Adrenal gland (tissue), 12 donors: ENCODE measurements around the gene FGFR3. TPM values are rescaled to one million over a fixed set of nuclear protein-coding genes. Genes with fewer than 3 reads are reported as not detected.

Experiments used
- DNase-seq, 7 donors: peaks; one replicate each; pipeline ENCODE4 v3.0.0-alpha.2; 2019 to 2020
- H3K27ac ChIP-seq, 5 donors: fragments of 200-600 bp; sonication (generic) in 4 of 5; 1 replicate in 3 of 5; 2 replicates in 2 of 5; pipeline versions ENCODE4 v1.5.1 to v1.8.0; 2016 to 2020; ENCODE audit warnings: mild to moderate bottlenecking in 1 of 5
- H3K27me3 ChIP-seq: fragments of 200-600 bp; 2 replicates; pipeline ENCODE4 v1.8.0; 2021
- H3K36me3 ChIP-seq, 2 donors: fragments of 200-600 bp; replicated peaks in 1 of 2; 1 replicate in 1 of 2; 2 replicates in 1 of 2; pipeline versions ENCODE4 v1.5.1 to v1.8.0; 2018 to 2022
- H3K4me1 ChIP-seq, 2 donors: fragments of 200-600 bp; replicated peaks in 1 of 2; 1 replicate in 1 of 2; 2 replicates in 1 of 2; pipeline versions ENCODE4 v1.5.1 to v1.8.0; 2018 to 2021
- H3K4me3 ChIP-seq, 4 donors: fragments of 200-600 bp; sonication (generic) in 3 of 4; one replicate each; pipeline ENCODE4 v1.5.1; 2016 to 2018
- H3K9me3 ChIP-seq, 3 donors: fragments of 200-600 bp; sonication (generic) in 1 of 3; replicated peaks in 1 of 3; 1 replicate in 2 of 3; 2 replicates in 1 of 3; pipeline versions ENCODE4 v1.5.1 to v1.8.0; 2016 to 2021
- POLR2A ChIP-seq, 2 donors: fragments of 450-650 bp; IDR thresholded peaks; one replicate each; pipeline ENCODE4 v1.6.1; 2017; ENCODE audit warnings: antibody characterized with exemption in 2 of 2, mild to moderate bottlenecking in 2 of 2, moderate library complexity in 1 of 2
- WGBS, 4 donors: extraction: QIAGEN DNeasy Blood & Tissue Kit in 2 of 4; methylation state at CpG; one replicate each; pipeline versions ENCODE4 v1.1.5 to v1.1.7; 2013 to 2017; 5-methylcytosine and 5-hydroxymethylcytosine counted together
- intact Hi-C, 2 donors: fragments of 100-400 bp; cut with DNase I; formaldehyde crosslinking; loops; one replicate each; pipeline versions ENCODE4 v1.14.1 to v1.15.0; 2022 to 2023
- polyA plus RNA-seq, 3 donors: library from polyadenylated mRNA; stranded (reverse); fragments of 200-250 nt in 2 of 3; fragments of 350-450 nt in 1 of 3; fragmentation: Illumina TruSeq in 1 of 3; extraction: RNeasy Lipid Tissue Mini Kit (QIAGEN cat#74804) in 1 of 3; gene quantifications; one replicate each; pipeline ENCODE4 v1.2.3, GENCODE V29; 2013 to 2014
- total RNA-seq, 9 donors: library from RNA; depleted of rRNA in 4 of 9; stranded (reverse); fragments of >200 nt in 4 of 9; fragments of 120-200 nt in 1 of 9; fragmentation: NEBNext Ultra II Directional in 1 of 9; extraction: Animal tissue kit (Norgen Biotek cat#: 25700) in 1 of 9; gene quantifications; one replicate each; pipeline versions ENCODE4 v1.1.0 to v1.2.4, GENCODE V29; 2013 to 2023
- TF ChIP-seq, protein P1 (sequence below), 6 experiments: fragments of 450-650 bp in 4 of 6; fragments of 200-600 bp in 2 of 6; sonication (generic) in 1 of 6; IDR thresholded peaks; 1 replicate in 5 of 6; 2 replicates in 1 of 6; pipeline versions ENCODE4 v1.5.1 to v1.8.0; 2016 to 2021; ENCODE audit warnings: antibody characterized with exemption in 6 of 6, mild to moderate bottlenecking in 2 of 6, moderate library complexity in 1 of 6
- donor health status: healthy with polysubstance abuse.
- donor health status: Bipolar disorder and iron deficiency.
- donor health status: DM: yes; HTN: yes; CAD: no.
- donor health status: DM: no; HTN: no; CAD: no.
- donor health status: DM: no; HTN: no; CAD: no.
- donor health status: DM: yes; HTN: yes; CAD: no.

Gene FGFR3
- total and polyA plus RNA-seq, 12 donors = 0.11 to 4.7 (median 1.9) TPM

DNA sequence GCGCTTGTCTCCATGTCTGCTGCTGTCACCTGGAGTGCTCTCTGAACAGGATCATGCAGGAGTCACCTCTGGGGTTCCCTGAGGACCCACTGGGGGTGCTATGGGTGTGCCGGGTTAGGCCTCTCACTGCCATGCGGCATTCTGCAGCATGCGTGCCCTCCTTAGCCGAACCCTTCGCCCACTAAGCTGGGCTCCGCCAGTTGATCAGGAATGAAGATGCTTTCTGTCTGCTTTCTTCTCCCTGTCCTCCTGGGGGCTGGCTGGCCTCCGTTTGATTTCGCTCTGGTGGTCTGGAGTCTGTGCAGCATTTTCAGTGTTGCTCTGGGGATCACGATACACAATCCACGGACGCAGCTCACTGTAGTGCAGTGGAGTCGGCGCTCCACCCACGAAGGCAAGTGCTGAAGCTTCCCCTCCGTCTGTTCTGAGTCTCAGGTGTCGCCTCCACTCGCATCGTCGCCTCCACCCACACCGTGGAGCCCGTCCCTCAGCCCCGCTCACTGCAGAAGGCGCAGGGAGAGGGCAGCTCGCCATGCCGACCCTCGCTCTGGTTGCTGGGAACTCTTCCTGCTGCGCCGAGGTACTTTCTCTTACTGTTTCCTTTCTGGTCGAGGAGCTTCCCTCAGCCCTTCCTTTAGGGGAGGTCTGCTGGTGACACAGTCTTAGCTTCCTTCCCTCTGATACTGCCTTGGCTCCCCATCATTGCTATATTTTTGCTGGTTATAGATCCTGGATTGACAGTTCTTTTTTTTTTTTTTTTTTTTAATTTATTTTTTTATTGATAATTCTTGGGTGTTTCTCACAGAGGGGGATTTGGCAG, 33.6 kb downstream of the FGFR3 start:
- H3K9me3 ChIP-seq = no peaks in the 10 kb centered on the region
- H3K27ac ChIP-seq = no peak overlapping the region
- H3K36me3 ChIP-seq = peaks cover 0 to 61% of the 10 kb centered on the region in 2 donors
- TF ChIP-seq, protein P1, sequence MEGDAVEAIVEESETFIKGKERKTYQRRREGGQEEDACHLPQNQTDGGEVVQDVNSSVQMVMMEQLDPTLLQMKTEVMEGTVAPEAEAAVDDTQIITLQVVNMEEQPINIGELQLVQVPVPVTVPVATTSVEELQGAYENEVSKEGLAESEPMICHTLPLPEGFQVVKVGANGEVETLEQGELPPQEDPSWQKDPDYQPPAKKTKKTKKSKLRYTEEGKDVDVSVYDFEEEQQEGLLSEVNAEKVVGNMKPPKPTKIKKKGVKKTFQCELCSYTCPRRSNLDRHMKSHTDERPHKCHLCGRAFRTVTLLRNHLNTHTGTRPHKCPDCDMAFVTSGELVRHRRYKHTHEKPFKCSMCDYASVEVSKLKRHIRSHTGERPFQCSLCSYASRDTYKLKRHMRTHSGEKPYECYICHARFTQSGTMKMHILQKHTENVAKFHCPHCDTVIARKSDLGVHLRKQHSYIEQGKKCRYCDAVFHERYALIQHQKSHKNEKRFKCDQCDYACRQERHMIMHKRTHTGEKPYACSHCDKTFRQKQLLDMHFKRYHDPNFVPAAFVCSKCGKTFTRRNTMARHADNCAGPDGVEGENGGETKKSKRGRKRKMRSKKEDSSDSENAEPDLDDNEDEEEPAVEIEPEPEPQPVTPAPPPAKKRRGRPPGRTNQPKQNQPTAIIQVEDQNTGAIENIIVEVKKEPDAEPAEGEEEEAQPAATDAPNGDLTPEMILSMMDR (IDR thresholded peaks at IDR 0.05) = no peak
- TF ChIP-seq POLR2A (IDR thresholded peaks at IDR 0.05) = no peak
- H3K27me3 ChIP-seq = no peaks in the 10 kb centered on the region
- no peak for DNase-seq
- 91 to 96% (median 94%) methylated on average over 20 to 30 of the region's 30 CpGs for WGBS, 4 donors
- no peak overlapping the region for H3K4me3 ChIP-seq
- no peaks in the 10 kb centered on the region for H3K4me1 ChIP-seq
- intact Hi-C loops = no loop called here

GRCh38 chr4:1830234-1830633, 37.1 kb downstream of the FGFR3 start:
- intact Hi-C loops = no loop called here
- no peaks in the 10 kb centered on the region for H3K27me3 ChIP-seq
- H3K27ac ChIP-seq = no peak overlapping the region
- no peaks in the 10 kb centered on the region for H3K9me3 ChIP-seq
- peaks cover 0 to 54% of the 10 kb centered on the region in 2 donors for H3K36me3 ChIP-seq
- no peak overlapping the region for H3K4me3 ChIP-seq
- no peak for DNase-seq
- TF ChIP-seq, protein P1 (IDR thresholded peaks at IDR 0.05) = no peak
- H3K4me1 ChIP-seq = peaks cover 8 to 10% of the 10 kb centered on the region in 2 donors
- WGBS, 4 donors = 92 to 98% (median 97%) methylated on average over 3 of the region's 3 CpGs

DNA sequence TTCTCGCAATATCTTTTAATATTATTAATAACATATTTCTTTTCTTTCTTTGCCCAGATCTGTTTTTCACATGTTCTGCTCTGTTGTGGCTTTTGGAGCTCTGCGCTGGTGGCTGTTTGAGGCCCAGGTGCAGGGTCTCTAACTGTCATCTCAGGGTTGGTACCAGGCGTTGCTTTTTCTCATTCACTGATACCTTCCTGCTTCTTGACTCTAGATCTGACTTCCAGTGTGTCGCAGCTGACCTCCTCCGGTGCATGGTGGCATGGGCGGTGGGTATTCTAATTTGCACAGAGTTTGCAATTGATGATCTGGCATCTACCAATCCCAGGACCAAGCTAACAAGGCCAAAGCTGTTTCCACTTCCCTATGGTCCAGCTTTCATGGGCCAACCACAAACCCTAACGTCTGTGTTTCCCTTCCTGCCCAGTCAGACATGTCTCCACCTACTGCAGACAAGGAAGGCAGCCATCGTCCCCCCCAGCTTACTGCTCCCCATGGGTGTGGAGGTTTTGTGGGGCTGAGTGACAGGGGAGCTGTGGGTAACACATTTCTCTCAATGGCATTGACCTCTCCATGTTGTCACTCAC, 37.6 kb downstream of the FGFR3 start:
- TF ChIP-seq POLR2A (IDR thresholded peaks at IDR 0.05) = no peak
- TF ChIP-seq, protein P1 (IDR thresholded peaks at IDR 0.05) = no peak
- peaks cover 0 to 57% of the 10 kb centered on the region in 2 donors for H3K36me3 ChIP-seq
- H3K27me3 ChIP-seq = no peaks in the 10 kb centered on the region
- no peak overlapping the region for H3K27ac ChIP-seq
- no peak overlapping the region for H3K4me3 ChIP-seq
- DNase-seq = no peak
- H3K9me3 ChIP-seq = no peaks in the 10 kb centered on the region
- peaks cover 8 to 10% of the 10 kb centered on the region in 2 donors for H3K4me1 ChIP-seq
- intact Hi-C loops = no loop called here
- WGBS, 4 donors = 78 to 86% (median 84%) methylated on average over 8 of the region's 8 CpGs

- Histone ChIP-seq H3K4me1 (peaks cover 8 to 10% of the 10 kb centered on the region in 2 donors), H3K4me3 (no peak overlapping the region), H3K27ac (no peak overlapping the region), H3K27me3 (no peaks in the 10 kb centered on the region), H3K9me3 (no peaks in the 10 kb centered on the region), H3K36me3 (peaks cover 0 to 57% of the 10 kb centered on the region in 2 donors)
- TF ChIP-seq POLR2A (IDR thresholded peaks at IDR 0.05) = no peak
- TF ChIP-seq, protein P1 (IDR thresholded peaks at IDR 0.05) = no peak
- WGBS, 4 donors = 85 to 94% (median 91%) methylated on average over 3 to 8 of the region's 8 CpGs
- no peak for DNase-seq
- intact Hi-C loops = no loop called here
These were observed 38.2 kb downstream of the FGFR3 start for GRCh38 chr4:1831331-1831730.
